Heart right ventricle (tissue), 16 donors: Measurements from ENCODE around the gene MRPL41. TPM values are rescaled to one million over a fixed set of nuclear protein-coding genes. Genes with fewer than 3 reads are reported as not detected.
"Not testable (repeated sequence)": the region's sequence is repeated elsewhere in the genome, so short reads cannot be mapped to it uniquely, and the experiment has no call there.

Experiments used
- ATAC-seq, 8 donors: fragments of 200-7000 bp; cut with Tn5 transposase; one replicate each; pipeline ENCODE4 v1.9.1; 2020; ENCODE audit warnings: mild to moderate bottlenecking in 8 of 8, moderate library complexity in 8 of 8, moderate number of reproducible peaks in 1 of 8
- DNase-seq, 2 donors: peaks; one replicate each; pipeline ENCODE4 v3.0.0-alpha.2; 2020
- H3K27ac ChIP-seq, 10 donors: fragments of 200-600 bp; sonication (generic) in 2 of 10; one replicate each; pipeline versions ENCODE4 v1.5.0 to v1.8.0; 2020 to 2022; ENCODE audit warnings: mild to moderate bottlenecking in 3 of 10
- H3K27me3 ChIP-seq, 7 donors: fragments of 200-600 bp; one replicate each; pipeline ENCODE4 v1.8.0; 2021 to 2022; ENCODE audit warnings: mild to moderate bottlenecking in 2 of 7
- H3K36me3 ChIP-seq, 9 donors: fragments of 200-600 bp; sonication (generic) in 1 of 9; one replicate each; pipeline versions ENCODE4 v1.5.0 to v1.8.0; 2020 to 2022; ENCODE audit warnings: mild to moderate bottlenecking in 2 of 9
- H3K4me1 ChIP-seq, 9 donors: fragments of 200-600 bp; sonication (generic) in 1 of 9; one replicate each; pipeline versions ENCODE4 v1.5.0 to v1.8.0; 2020 to 2022; ENCODE audit warnings: mild to moderate bottlenecking in 4 of 9
- H3K4me3 ChIP-seq, 10 donors: fragments of 200-600 bp; sonication (generic) in 2 of 10; one replicate each; pipeline versions ENCODE4 v1.5.0 to v1.8.0; 2020 to 2022; ENCODE audit warnings: mild to moderate bottlenecking in 7 of 10, moderate library complexity in 2 of 10
- H3K9me3 ChIP-seq, 11 donors: fragments of 200-600 bp in 10 of 11; sonication (generic) in 2 of 11; one replicate each; pipeline versions ENCODE4 v1.5.0 to v1.8.0; 2013 to 2022; ENCODE audit warnings: mild to moderate bottlenecking in 2 of 11, control low read depth in 1 of 11, moderate library complexity in 1 of 11
- CTCF ChIP-seq, 9 donors: fragments of 200-600 bp; sonication (generic) in 2 of 9; IDR thresholded peaks; one replicate each; pipeline versions ENCODE4 v1.5.0 to v1.8.0; 2021 to 2022; ENCODE audit warnings: antibody characterized with exemption in 9 of 9, mild to moderate bottlenecking in 5 of 9, moderate library complexity in 1 of 9
- WGBS, 2 donors: extraction: QIAGEN DNeasy Blood & Tissue Kit; methylation state at CpG; one replicate each; pipeline ENCODE4 v1.1.7; 2013; ENCODE audit warnings: inconsistent platforms in 1 of 2; 5-methylcytosine and 5-hydroxymethylcytosine counted together
- intact Hi-C, 10 donors: fragments of 100-400 bp; cut with DNase I; formaldehyde crosslinking; loops; one replicate each; pipeline versions ENCODE4 v1.11.1 to v1.14.2; 2022
- polyA plus RNA-seq, 2 donors: library from polyadenylated mRNA; stranded (reverse); fragments of 200-250 nt; gene quantifications; one replicate each; pipeline ENCODE4 v1.2.3, GENCODE V29; 2013
- total RNA-seq, 10 donors: library from RNA; stranded (reverse); fragmentation: NEBNext Ultra II Directional in 3 of 10; extraction: Animal tissue kit (Norgen Biotek cat#: 25700) in 3 of 10; gene quantifications; one replicate each; pipeline versions ENCODE4 v1.2.1 to v1.2.4, GENCODE V29; 2021 to 2023
- donor health status: Arrhythmogenic right ventricular cardiomyopathy.
- donor health status: ischemic (EF 13 %, LVEDD 7.1; RV severe dilation, severe dysfunction).
- donor health status: healthy with polysubstance abuse.
- donor health status: DM: no; HTN: yes; CAD: no.
- donor health status: DM: no; HTN: no; CAD: no.
- donor health status: ischemic (EF 25% LVEDD 6.9; RV normal size, moderate dysfunction).
- donor health status: ischemic (EF 25% LVEDD 5.7; RV mildly dilated, moderate dysfunction).
- donor health status: healthy.
- donor health status: DM: yes; HTN: yes; CAD: no.
- donor health status: Ischemic cardiomyopathy.
- donor health status: ischemic (EF 35%, LVEDD 5.7; RV mildly dilated, moderate dysfunction).
- donor health status: nonischemic (EF 11% LVEDD 7.7; RV severe dilation, severe dysfunction).
- donor health status: DM: yes; HTN: yes; CAD: no.
- donor health status: PGD.
- donor health status: ischemic (EF 29% LVEDD 5.4; RV normal size, mild dysfunction).
- donor health status: nonischemic (EF 23%, LVEDD 6.1; RV moderate dilation, normal function).

The MRPL41 gene
- total and polyA plus RNA-seq, 12 donors = 133 to 1,052 (median 215) TPM

GRCh38 chr9:137550231-137550621 lies 1.5 kb upstream of the MRPL41 start, which contains the start of gene PNPLA7:
Gene PNPLA7 (minus strand): TSS chr9:137550402. CDS start chr9:137550197, 205 bp downstream.
- Histone ChIP-seq H3K27ac (peak within 1 kb of the TSS; percentile 79 to 97 (median 92)), H3K4me3 (peak within 1 kb of the TSS; percentile 40 to 96 (median 77)), H3K36me3 (peaks cover 0 to 27% (median 10%) of the 10 kb centered on the region in 9 donors), H3K27me3 (no peaks in the 10 kb centered on the region), H3K9me3 (peaks cover 0 to 7% (median 0%) of the 10 kb centered on the region in 11 donors), H3K4me1 (peaks cover 0 to 39% (median 23%) of the 10 kb centered on the region in 9 donors)
- peak; percentile 78 to 91 (median 86) for ATAC-seq
- peak; percentile 87 to 92 for DNase-seq
- no peak for TF ChIP-seq CTCF (IDR thresholded peaks at IDR 0.05)
- intact Hi-C loops = no loop called here
- 2 to 3% methylated on average over 13 of the region's 13 CpGs for WGBS, 2 donors

- H3K27me3 ChIP-seq, DNase-seq, H3K9me3 ChIP-seq, intact Hi-C loops: not testable (repeated sequence)
- WGBS, 2 donors = 0 to 1% methylated on average over 13 to 14 of the region's 17 CpGs
- peaks cover 0 to 34% (median 10%) of the 10 kb centered on the region in 9 donors for H3K36me3 ChIP-seq
- H3K4me1 ChIP-seq = peaks cover 0 to 39% (median 23%) of the 10 kb centered on the region in 9 donors
- peak overlapping the region; percentile 37 to 97 (median 91) for H3K27ac ChIP-seq
- ATAC-seq = peak in 4 of 8 donors; percentile 0 to 14 (median 0)
- peak overlapping the region; percentile 40 to 96 (median 77) for H3K4me3 ChIP-seq
These were observed 768 bp upstream of the MRPL41 start for GRCh38 chr9:137550958-137551263.

- no peaks in the 10 kb centered on the region for H3K9me3 ChIP-seq
- peaks cover 0 to 39% (median 23%) of the 10 kb centered on the region in 9 donors for H3K4me1 ChIP-seq
- 6 to 9% methylated on average over 51 to 58 of the region's 58 CpGs for WGBS, 2 donors
- peak; percentile 33 for DNase-seq
- TF ChIP-seq CTCF (IDR thresholded peaks at IDR 0.05) = no peak
- peak overlapping the region; percentile 65 to 98 (median 92) for H3K27ac ChIP-seq
- peaks cover 0 to 47% (median 10%) of the 10 kb centered on the region in 9 donors for H3K36me3 ChIP-seq
- intact Hi-C loops = no loop called here
- peak in 5 of 8 donors; percentile 2 to 18 (median 10) for ATAC-seq
- H3K4me3 ChIP-seq = peak overlapping the region; percentile 54 to 96 (median 77)
- H3K27me3 ChIP-seq = no peaks in the 10 kb centered on the region
These were observed 516 bp downstream of the MRPL41 start for GRCh38 chr9:137552022-137552768.

GRCh38 chr9:137553654-137554053 lies 2.0 kb downstream of the MRPL41 start:
- peaks cover 0 to 61% (median 20%) of the 10 kb centered on the region in 9 donors for H3K36me3 ChIP-seq
- H3K9me3 ChIP-seq, DNase-seq, ATAC-seq, intact Hi-C loops, H3K4me3 ChIP-seq, H3K27me3 ChIP-seq, H3K27ac ChIP-seq: not testable (repeated sequence)
- WGBS, 2 donors = 87 to 91% methylated on average over 10 of the region's 10 CpGs
- H3K4me1 ChIP-seq = peaks cover 0 to 37% (median 20%) of the 10 kb centered on the region in 9 donors

GRCh38 chr9:137554349-137554748 lies 2.7 kb downstream of the MRPL41 start:
- ATAC-seq = no peak
- WGBS, 2 donors = 95 to 96% methylated on average over 1 of the region's 1 CpG

More at GRCh38 chr9:137554349-137554748, 2.7 kb downstream of the MRPL41 start:
- Histone ChIP-seq H3K4me3 (no peak overlapping the region), H3K9me3 (no peaks in the 10 kb centered on the region), H3K36me3 (peaks cover 0 to 67% (median 20%) of the 10 kb centered on the region in 9 donors), H3K4me1 (peaks cover 0 to 30% (median 16%) of the 10 kb centered on the region in 9 donors), H3K27me3 (no peaks in the 10 kb centered on the region), H3K27ac (no peak overlapping the region)
- DNase-seq = no peak
- intact Hi-C loops = no loop called here
- no peak for TF ChIP-seq CTCF (IDR thresholded peaks at IDR 0.05)
